Measurements from ENCODE around the gene SRL.

GRCh38 chr16:4212211-4212933, 29.5 kb downstream of the SRL start:
- TF ChIP-seq CTCF (IDR thresholded peaks at IDR 0.05) (no peak), EZH2 (IDR thresholded peaks at IDR 0.05; ENCODE audit: borderline replicate concordance, insufficient read depth, low read depth, low read length, poor library complexity, severe bottlenecking) (no peak)
